ENCODE results near the gene TEKTIP1. TPM values are rescaled to one million over a fixed set of nuclear protein-coding genes. Genes with fewer than 3 reads are reported as not detected.

Gene TEKTIP1
- total RNA-seq, 1 donor = not detected

DNA sequence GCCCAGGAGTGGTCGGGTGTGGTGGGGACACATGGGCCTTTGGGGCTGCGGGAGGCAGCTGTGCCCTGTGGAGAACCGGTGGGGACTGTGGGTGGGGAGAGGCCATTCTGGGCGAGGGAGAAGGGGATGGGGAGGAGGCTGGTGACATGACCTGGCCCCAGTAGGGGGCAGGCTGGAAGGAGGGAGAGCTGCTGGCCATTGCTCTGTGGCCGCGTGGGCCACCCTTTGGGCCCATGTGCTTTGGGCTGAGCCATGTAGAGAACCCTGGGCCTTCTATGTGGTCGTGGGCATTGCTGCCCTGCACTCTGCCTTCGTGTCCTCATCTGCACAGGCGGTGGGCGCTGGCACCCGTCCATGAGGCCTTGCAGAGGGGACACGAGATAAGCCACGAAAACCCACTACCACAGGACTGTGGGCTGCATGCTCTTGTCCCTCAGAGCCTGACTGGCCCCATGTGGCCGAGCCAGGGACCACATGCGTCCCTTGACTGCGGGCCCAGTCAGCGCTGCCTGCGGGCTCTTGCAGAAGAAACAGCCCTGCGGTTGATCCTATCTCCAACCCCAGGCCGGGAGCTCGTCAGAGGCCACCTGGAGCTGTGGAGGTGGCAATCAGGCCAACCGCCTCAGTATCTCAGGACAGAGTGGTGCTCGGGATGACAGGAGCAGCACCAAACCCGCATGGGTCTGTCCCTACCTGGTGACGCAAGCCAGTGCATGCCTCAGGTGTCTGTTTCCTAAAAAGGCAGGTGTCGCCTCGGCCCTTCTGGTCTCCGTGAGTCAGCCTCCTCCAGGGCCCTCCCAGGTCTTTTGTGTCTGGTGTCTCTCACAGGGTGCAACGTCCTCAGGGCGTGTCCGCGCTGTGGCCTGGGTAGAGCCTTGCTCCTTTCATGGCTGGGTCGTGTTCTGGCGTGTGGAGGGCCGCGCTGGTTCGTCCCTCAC lies 18.5 kb upstream of the TEKTIP1 start:
- no peak overlapping the region for H3K4me3 ChIP-seq (ENCODE audit: low read depth, low read length)
- TF ChIP-seq, protein P1, sequence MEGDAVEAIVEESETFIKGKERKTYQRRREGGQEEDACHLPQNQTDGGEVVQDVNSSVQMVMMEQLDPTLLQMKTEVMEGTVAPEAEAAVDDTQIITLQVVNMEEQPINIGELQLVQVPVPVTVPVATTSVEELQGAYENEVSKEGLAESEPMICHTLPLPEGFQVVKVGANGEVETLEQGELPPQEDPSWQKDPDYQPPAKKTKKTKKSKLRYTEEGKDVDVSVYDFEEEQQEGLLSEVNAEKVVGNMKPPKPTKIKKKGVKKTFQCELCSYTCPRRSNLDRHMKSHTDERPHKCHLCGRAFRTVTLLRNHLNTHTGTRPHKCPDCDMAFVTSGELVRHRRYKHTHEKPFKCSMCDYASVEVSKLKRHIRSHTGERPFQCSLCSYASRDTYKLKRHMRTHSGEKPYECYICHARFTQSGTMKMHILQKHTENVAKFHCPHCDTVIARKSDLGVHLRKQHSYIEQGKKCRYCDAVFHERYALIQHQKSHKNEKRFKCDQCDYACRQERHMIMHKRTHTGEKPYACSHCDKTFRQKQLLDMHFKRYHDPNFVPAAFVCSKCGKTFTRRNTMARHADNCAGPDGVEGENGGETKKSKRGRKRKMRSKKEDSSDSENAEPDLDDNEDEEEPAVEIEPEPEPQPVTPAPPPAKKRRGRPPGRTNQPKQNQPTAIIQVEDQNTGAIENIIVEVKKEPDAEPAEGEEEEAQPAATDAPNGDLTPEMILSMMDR (IDR thresholded peaks at IDR 0.05; ENCODE audit: insufficient read depth, low read depth, low read length) = no peak
- DNase-seq (ENCODE audit: low read depth) = no peak

DNA sequence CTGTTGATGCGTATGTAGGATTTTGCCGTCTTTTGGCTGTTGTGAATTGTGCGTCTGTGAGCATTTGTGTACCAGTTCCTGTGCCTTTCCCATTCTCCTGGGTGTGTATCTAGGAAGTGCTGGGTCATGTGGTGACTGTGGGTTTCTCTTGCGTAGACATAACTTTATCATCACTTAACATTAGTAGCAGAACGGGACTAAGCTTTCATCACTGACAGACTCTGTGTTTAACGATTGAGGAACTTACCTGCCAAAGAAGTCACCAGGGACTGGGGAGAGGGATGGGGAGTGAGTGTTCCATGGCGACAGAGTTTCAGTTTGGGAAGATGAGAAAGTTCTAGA lies 17.9 kb upstream of the TEKTIP1 start:
- H3K4me3 ChIP-seq (ENCODE audit: low read depth, low read length) = no peak overlapping the region
- no peak for DNase-seq (ENCODE audit: low read depth)
- TF ChIP-seq, protein P1 (IDR thresholded peaks at IDR 0.05; ENCODE audit: insufficient read depth, low read depth, low read length) = no peak

DNA sequence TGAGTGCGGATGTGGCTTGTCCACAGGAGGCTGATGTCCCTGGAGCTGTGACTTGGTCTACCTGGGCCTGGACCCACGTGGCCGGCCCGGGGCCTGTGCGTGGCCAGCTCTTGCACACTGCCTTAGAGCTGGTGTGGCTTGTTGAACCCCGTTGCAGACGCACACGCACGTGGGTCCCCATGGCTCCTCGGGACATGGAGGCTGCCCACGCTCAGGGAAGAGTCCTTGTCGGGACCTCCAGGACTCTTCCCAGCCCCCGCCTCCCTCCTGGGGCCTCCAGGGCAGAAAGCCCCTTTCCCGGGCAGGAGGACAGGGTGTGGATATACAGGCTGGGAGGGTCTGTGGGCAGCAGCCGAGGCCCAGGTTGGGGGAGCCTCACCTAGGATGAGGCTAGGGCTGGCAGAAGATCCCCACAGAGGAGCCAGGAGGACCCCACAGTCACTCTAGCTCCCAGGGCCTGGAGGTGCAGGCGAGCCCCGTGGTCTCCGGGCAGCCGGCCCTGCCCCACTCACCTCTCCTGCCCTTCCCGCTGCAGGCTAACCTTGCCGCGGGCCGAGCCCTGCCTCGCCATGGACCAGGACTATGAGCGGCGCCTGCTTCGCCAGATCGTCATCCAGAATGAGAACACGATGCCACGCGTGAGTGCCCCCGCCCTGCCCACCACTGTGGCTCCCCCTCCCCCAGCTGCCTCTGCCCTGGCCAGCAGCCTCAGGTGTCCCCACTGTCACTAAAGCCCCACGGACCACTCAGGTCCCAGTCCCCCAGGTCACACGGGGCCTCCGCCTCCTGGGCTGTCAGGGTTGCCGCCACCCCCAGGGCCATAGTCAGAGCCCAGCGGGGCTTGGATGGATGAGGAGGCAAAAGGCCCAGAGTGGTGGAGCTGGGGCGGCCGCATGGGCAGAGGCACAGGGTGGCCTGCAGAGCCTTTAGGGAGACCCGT lies 16.3 kb upstream of the TEKTIP1 start:
- TF ChIP-seq, protein P1 (IDR thresholded peaks at IDR 0.05; ENCODE audit: insufficient read depth, low read depth, low read length) = no peak
- H3K4me3 ChIP-seq (ENCODE audit: low read depth, low read length) = no peak overlapping the region
- DNase-seq (ENCODE audit: low read depth) = no peak

DNA sequence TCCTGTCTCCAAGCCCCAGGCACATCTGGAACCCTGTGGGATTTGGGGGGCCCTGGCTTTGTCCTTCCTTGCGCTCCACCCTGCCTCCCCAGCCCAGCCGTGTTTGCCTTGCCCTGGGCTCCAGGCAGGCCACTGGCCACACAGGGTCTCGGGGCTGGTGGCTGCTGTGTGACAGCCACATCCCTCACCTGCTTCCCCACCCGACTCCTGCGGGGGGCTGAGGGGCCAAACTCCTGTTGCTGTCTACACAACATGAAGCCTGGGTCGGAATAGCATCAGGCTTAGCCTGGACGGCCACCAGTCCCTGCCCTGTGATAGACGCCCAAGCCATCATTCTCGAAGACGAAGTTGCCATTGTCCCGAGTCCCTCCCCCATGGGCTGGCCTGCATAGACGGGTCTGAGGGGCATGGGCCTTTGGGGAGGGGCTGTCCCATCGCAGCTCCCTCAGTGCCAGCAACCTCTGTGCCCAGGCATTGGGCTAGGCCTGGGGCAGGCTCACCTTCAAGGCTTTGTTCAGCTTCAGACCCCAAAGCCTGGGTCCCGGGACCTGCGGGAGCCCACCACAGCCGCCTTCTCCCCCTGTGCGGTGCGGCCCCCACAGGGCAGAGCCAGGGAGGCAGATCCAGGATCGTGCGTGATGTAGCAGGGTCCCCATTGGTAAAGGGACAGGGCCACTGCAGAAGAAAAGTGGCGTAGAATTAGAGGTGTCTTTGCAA lies 15.5 kb upstream of the TEKTIP1 start:
- no peak overlapping the region for H3K4me3 ChIP-seq (ENCODE audit: low read depth, low read length)
- TF ChIP-seq, protein P1 (IDR thresholded peaks at IDR 0.05; ENCODE audit: insufficient read depth, low read depth, low read length) = no peak
- no peak for DNase-seq (ENCODE audit: low read depth)

DNA sequence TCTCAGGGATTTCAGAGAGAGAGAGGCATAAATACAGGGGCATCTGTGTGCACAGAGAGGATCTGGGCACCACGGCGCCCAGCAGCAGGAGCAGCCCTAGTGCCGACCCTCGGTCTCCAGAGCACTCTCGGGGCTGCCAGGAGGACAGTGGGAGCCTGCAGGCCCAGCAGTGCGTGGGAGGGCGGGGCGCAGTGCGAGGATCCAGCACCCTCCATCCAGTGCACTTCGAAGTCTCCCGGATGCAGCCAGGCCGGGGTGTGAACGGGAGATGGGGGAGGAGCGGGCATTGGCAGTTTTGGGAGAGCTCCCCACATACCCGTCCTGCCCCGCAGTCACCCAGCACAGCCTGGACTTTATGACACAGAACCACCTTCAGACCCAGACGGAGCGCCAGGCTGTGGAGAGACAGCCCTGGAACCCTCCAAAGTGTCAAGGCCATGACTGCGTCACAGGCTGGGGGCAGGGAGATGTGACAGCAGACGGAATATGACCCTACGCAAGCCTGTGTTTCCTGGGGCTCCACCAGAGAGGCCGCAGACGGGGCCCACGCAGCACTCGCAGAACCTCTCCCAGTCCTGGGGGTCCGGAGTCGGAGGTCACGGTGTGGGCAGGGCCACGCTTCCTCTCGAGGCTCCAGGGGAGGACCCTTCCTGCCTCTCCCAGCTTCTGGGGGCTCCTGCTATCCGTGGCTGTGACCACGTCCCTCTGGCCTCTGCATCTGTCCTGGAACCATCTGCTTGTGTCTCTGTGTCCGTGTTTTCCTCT lies 14.7 kb upstream of the TEKTIP1 start:
- no peak for DNase-seq (ENCODE audit: low read depth)
- TF ChIP-seq, protein P1 (IDR thresholded peaks at IDR 0.05; ENCODE audit: insufficient read depth, low read depth, low read length) = no peak
- H3K4me3 ChIP-seq (ENCODE audit: low read depth, low read length) = no peak overlapping the region
